ENCODE results near the gene DCANP1.

GRCh38 chr5:135395451-135395850 is 51.7 kb downstream of the DCANP1 start:
- TF ChIP-seq CTCF (IDR thresholded peaks at IDR 0.05; ENCODE audit: low read length), result no peak
- no peak for TF ChIP-seq EZH2 (IDR thresholded peaks at IDR 0.05; ENCODE audit: borderline replicate concordance, low read length)
